Stimulated activated naive B cell treated with anti-CD40 and anti-IgM and Interleukin-4, amounts not matched to agents 10 μg/mL and 1 μg/mL and 100 μg/mL, for 72 hours (primary cell): ENCODE data around the gene ARAP3.
A peak's percentile ranks its signal among the peaks of the same experiment; 100 is the strongest.
"Not testable (repeated sequence)": the region's sequence is repeated elsewhere in the genome, so short reads cannot be mapped to it uniquely, and the experiment has no call there.

ENCODE experiments used
- ATAC-seq, 2 donors: fragments of 150-1000 bp; cut with Tn5 transposase; replicated peaks; 2 replicates each; pipeline ENCODE4 v1.10.0; 2021; ENCODE audit warnings: moderate library complexity in 1 of 2
- DNase-seq: peaks from one replicate; pipeline ENCODE4 v3.0.0; 2021
- H3K27ac Mint-ChIP-seq: one replicate; pipeline ENCODE4 v1.8.0; 2022; ENCODE audit warnings: mild to moderate bottlenecking, mixed read lengths
- H3K27me3 Mint-ChIP-seq, 2 donors: one replicate each; pipeline ENCODE4 v1.8.0; 2022; ENCODE audit warnings: mixed read lengths in 2 of 2
- H3K36me3 Mint-ChIP-seq, 2 donors: one replicate each; pipeline ENCODE4 v1.8.0; 2022; ENCODE audit warnings: mixed read lengths in 2 of 2, mild to moderate bottlenecking in 1 of 2
- H3K4me1 Mint-ChIP-seq, 2 donors: one replicate each; pipeline ENCODE4 v1.8.0; 2022; ENCODE audit warnings: mixed read lengths in 2 of 2, mild to moderate bottlenecking in 1 of 2
- H3K4me3 Mint-ChIP-seq, 2 donors: one replicate each; pipeline ENCODE4 v1.8.0; 2022; ENCODE audit warnings: mild to moderate bottlenecking in 2 of 2, mixed read lengths in 2 of 2, moderate library complexity in 1 of 2
- H3K9me3 Mint-ChIP-seq, 2 donors: one replicate each; pipeline ENCODE4 v1.8.0; 2022; ENCODE audit warnings: mixed read lengths in 2 of 2, mild to moderate bottlenecking in 1 of 2

ARAP3 gene

DNA sequence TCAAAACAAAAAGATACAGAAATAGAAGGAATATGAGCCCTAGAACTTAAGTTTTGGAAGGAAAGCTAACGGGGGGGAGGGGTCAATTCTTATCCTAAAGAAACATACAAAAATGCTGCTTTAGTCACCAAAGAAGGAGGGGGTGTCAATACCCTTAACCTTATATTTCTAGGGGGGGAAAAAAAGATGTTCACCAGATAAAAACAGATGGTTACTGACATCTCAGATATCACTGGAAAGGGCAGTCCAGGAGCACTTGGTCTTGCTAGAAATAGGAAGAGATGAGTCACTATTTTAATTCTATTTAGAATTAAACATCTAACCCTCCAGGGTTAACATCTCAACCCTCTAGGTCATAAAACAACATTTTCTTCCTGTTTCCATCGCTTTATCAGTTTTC lies 64.9 kb downstream of the ARAP3 start:
- H3K4me1 Mint-ChIP-seq = peaks cover 37 to 68% of the 10 kb centered on the region in 2 donors
- ATAC-seq = no peak

DNA sequence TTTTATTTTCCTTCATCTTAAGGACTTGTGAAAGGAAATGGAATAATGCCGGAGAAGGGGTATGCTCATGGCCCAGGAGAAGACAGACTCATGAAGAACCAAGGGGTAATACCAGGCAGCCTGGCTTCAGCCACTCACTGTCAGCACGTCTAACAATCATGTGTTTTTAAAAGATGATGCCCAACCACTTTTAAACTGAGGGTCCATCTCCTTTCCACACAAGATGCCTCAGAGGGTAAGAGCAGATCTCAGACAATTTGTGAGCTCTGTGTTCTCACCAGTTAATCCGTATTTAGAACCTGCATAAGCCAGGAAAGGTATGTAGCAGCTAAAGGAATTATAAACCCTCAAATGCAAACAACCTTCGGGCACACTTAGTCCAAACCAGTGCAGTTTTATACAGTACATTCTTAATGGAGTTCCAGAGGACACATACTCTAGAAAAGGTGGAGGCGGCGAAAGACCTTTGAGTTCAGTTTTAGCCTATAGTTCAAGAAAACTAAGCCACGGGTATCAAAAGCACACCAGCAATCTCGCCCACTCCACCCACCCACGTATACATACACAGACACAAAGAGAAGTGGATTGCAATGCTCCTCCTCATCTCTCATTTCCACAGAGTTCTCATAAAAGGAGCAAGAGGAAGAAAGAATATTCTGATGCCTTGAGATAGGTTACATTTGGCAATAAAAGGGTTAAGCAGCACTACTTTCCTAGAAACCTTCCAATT lies 65.9 kb downstream of the ARAP3 start:
- ATAC-seq = no peak
- peaks cover 16 to 37% of the 10 kb centered on the region in 2 donors for H3K36me3 Mint-ChIP-seq

More for the DNA sequence above, 64.9 kb downstream of the ARAP3 start:
- Mint-ChIP-seq H3K27ac (peak overlapping the region; percentile 91), H3K4me3 (peak overlapping the region; percentile 89 to 93), H3K9me3 (no peaks in the 10 kb centered on the region), H3K36me3 (peaks cover 23 to 42% of the 10 kb centered on the region in 2 donors), H3K27me3 (no peaks in the 10 kb centered on the region)
- no peak for DNase-seq

DNA sequence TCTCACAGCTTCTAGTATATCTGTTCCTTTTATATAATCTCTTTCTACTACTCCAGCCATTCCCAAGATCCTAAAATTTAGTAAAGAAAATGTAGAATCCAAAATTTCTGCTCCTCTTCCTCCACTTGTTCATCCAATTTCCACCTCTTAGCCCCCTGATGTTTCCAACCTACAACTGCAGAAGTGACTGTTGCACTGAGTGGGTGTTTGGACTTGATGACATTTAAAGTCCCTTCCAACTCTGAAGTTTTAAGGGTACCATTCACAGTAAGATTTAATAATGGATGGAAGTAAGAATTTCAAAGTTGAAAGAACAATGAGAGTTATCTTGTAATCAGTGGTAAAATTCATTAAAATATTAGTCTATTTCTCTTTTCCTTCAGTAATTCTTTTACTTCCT lies 68.7 kb downstream of the ARAP3 start:
- ATAC-seq = no peak
- H3K4me1 Mint-ChIP-seq = peaks cover 35 to 74% of the 10 kb centered on the region in 2 donors
- H3K27ac Mint-ChIP-seq = no peak overlapping the region
- no peaks in the 10 kb centered on the region for H3K9me3 Mint-ChIP-seq
- no peak for DNase-seq
- peak overlapping the region in 1 of 2 donors; percentile 46 for H3K4me3 Mint-ChIP-seq
- H3K27me3 Mint-ChIP-seq = no peaks in the 10 kb centered on the region
- H3K36me3 Mint-ChIP-seq = peaks cover 22 to 44% of the 10 kb centered on the region in 2 donors

More for the DNA sequence above, 65.9 kb downstream of the ARAP3 start:
- H3K4me3 Mint-ChIP-seq = peak overlapping the region; percentile 89 to 93
- no peak overlapping the region for H3K27ac Mint-ChIP-seq
- H3K27me3 Mint-ChIP-seq = no peaks in the 10 kb centered on the region
- H3K4me1 Mint-ChIP-seq = peaks cover 34 to 64% of the 10 kb centered on the region in 2 donors
- DNase-seq = no peak
- H3K9me3 Mint-ChIP-seq = no peaks in the 10 kb centered on the region

- Mint-ChIP-seq H3K36me3 (peaks cover 22 to 36% of the 10 kb centered on the region in 2 donors), H3K27ac (no peak overlapping the region), H3K4me3 (peak overlapping the region in 1 of 2 donors; percentile 8), H3K27me3 (no peaks in the 10 kb centered on the region), H3K9me3 (no peaks in the 10 kb centered on the region), H3K4me1 (peaks cover 30 to 77% of the 10 kb centered on the region in 2 donors)
- ATAC-seq (no peak), DNase-seq (no peak)
Observed at GRCh38 chr5:141611289-141611688, 70.7 kb downstream of the ARAP3 start.

DNA sequence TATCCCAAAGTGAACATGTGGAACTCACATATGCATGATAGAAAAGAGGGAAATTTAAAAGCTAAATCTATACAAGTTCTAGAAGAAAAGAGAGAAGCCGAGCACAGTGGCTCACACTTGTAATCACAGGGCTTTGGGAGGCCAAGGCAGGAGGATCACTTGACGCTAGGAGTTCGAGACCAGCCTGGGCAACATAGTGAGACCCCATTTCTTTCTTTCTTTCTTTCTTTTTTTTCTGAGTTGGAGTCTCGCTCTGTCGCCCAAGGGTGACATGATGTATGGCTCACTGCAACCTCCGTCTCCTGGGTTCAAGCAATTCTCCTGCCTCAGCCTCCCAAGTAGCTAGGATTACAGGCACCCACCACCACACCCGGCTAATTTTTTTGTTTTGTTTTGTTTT lies 72.1 kb downstream of the ARAP3 start:
- Mint-ChIP-seq H3K36me3 (peaks cover 16 to 34% of the 10 kb centered on the region in 2 donors), H3K4me1 (peaks cover 31 to 80% of the 10 kb centered on the region in 2 donors)
- not testable (repeated sequence) for DNase-seq, H3K27me3 Mint-ChIP-seq, H3K9me3 Mint-ChIP-seq, ATAC-seq, H3K4me3 Mint-ChIP-seq, H3K27ac Mint-ChIP-seq

GRCh38 chr5:141609044-141609443 lies 73.0 kb downstream of the ARAP3 start:
- Mint-ChIP-seq H3K36me3 (peaks cover 17 to 39% of the 10 kb centered on the region in 2 donors), H3K27ac (no peak overlapping the region), H3K4me1 (peaks cover 37 to 81% of the 10 kb centered on the region in 2 donors), H3K27me3 (no peaks in the 10 kb centered on the region), H3K9me3 (no peaks in the 10 kb centered on the region), H3K4me3 (no peak overlapping the region)
- no peak for DNase-seq
- ATAC-seq = no peak

DNA sequence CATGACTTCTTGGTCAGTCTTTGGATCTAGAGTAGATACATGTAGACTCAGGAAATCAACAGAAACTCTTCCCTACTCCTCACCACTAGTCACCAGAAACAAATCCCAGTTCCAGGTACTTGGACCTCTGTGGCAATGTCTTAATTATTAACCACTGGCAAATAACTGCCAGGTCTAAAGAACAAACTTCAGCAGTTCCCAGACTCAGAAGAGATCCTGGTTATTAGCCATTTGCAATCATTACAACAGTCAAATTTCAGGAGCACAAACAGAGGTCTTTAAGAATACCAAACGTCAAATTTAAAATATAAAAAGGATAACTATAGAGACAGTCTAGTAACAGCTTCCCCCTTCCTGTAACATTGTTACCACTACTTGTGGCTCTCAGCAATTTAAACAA lies 73.5 kb downstream of the ARAP3 start:
- peaks cover 17 to 39% of the 10 kb centered on the region in 2 donors for H3K36me3 Mint-ChIP-seq
- peaks cover 39 to 81% of the 10 kb centered on the region in 2 donors for H3K4me1 Mint-ChIP-seq
- DNase-seq = no peak
- ATAC-seq = no peak
- H3K27me3 Mint-ChIP-seq = no peaks in the 10 kb centered on the region
- peak overlapping the region; percentile 20 for H3K27ac Mint-ChIP-seq
- no peak overlapping the region for H3K4me3 Mint-ChIP-seq
- no peaks in the 10 kb centered on the region for H3K9me3 Mint-ChIP-seq

DNA sequence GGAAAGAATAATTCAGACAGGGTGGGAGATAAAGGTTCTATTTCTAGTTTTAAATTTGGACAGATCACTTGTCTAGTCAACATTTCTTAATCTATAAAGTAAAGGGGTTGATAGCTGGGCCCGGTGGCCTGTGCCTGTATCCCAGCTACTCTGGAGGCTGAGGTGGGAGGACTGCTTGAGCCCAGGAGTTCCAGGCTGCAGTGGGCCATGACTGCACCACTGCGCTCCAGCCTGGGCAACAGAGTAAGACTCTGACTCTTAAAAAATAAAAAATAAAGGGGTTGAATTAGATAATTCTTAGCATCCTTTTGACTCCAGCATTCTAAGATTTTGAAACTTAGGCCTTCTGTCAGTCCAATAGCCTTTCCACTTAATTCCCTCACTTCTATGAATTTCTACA lies 74.0 kb downstream of the ARAP3 start:
- H3K27ac Mint-ChIP-seq = peak overlapping the region; percentile 56
- H3K36me3 Mint-ChIP-seq = peaks cover 14 to 34% of the 10 kb centered on the region in 2 donors
- H3K4me1 Mint-ChIP-seq = peaks cover 35 to 77% of the 10 kb centered on the region in 2 donors
- H3K27me3 Mint-ChIP-seq = no peaks in the 10 kb centered on the region
- DNase-seq = no peak
- no peak for ATAC-seq
- no peaks in the 10 kb centered on the region for H3K9me3 Mint-ChIP-seq
- no peak overlapping the region for H3K4me3 Mint-ChIP-seq

- Mint-ChIP-seq H3K9me3 (no peaks in the 10 kb centered on the region), H3K27me3 (no peaks in the 10 kb centered on the region), H3K27ac (peak overlapping the region; percentile 87), H3K4me1 (peaks cover 35 to 66% of the 10 kb centered on the region in 2 donors), H3K36me3 (peaks cover 12 to 24% of the 10 kb centered on the region in 2 donors), H3K4me3 (peak overlapping the region; percentile 56 to 57)
- DNase-seq (peak; percentile 70), ATAC-seq (peak; percentile 99 to 100)
Observed at GRCh38 chr5:141605523-141606277, 76.3 kb downstream of the ARAP3 start.

- H3K4me1 Mint-ChIP-seq = peaks cover 40 to 69% of the 10 kb centered on the region in 2 donors
- peak overlapping the region; percentile 68 for H3K27ac Mint-ChIP-seq
- H3K9me3 Mint-ChIP-seq = no peaks in the 10 kb centered on the region
- H3K27me3 Mint-ChIP-seq = no peaks in the 10 kb centered on the region
- H3K36me3 Mint-ChIP-seq = peaks cover 8 to 22% of the 10 kb centered on the region in 2 donors
- peak overlapping the region; percentile 22 to 26 for H3K4me3 Mint-ChIP-seq
- ATAC-seq = no peak
- no peak for DNase-seq
Observed at GRCh38 chr5:141603923-141604717, 77.9 kb downstream of the ARAP3 start.
